ENCODE data around the gene CCDC88B.

Gene CCDC88B

DNA sequence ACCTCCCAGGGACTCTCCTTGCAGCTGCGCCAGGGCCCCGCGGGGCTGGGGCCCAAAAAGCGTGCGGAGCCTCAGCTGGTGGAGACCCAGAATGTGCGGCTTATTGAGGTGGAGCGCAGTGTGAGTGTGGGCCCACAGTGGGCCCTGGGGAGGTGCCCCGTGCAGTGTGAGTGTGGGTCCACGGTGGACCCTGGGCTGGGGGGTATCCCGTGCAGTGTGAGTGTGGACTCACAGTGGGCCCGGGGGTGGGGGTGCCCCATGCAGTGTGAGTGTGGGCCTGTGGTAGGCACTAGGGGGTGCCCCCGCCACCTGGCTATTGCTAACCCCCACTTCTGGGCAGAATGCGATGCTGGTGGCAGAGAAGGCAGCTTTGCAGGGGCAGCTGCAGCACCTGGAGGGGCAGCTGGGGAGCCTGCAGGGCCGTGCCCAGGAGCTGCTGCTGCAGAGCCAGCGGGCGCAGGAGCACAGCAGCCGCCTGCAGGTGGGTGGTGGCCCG lies 11.2 kb downstream of the CCDC88B start:
- no peak for DNase-seq
- 96% methylated on average over 16 of the region's 18 CpGs for WGBS (ENCODE audit: insufficient coverage)
- Histone ChIP-seq H3K36me3 (ENCODE audit: control insufficient read depth in 4 of 4, insufficient read depth in 4 of 4, low read length in 3 of 4) (no peaks in the 10 kb centered on the region), H3K27me3 (replicated peaks in 2 of 5; ENCODE audit: control insufficient read depth in 4 of 5, insufficient read depth in 5 of 5, low read length in 4 of 5) (no peaks in the 10 kb centered on the region), H3K4me1 (ENCODE audit: control extremely low read depth in 1 of 4, control insufficient read depth in 4 of 4, insufficient read depth in 4 of 4, low read length in 3 of 4) (peaks cover 0 to 26% (median 12%) of the 10 kb centered on the region in 4 experiments), H3K9me3 (ENCODE audit: control extremely low read depth in 1 of 5, control insufficient read depth in 4 of 5, insufficient read depth in 2 of 5, low read depth in 1 of 5, low read length in 4 of 5) (no peaks in the 10 kb centered on the region), H3K4me3 (ENCODE audit: control insufficient read depth in 1 of 7, extremely low read depth in 1 of 7, insufficient read depth in 4 of 7, low read depth in 2 of 7, low read length in 6 of 7) (no peak overlapping the region), H3K27ac (ENCODE audit: insufficient read depth in 1 of 2, low read depth in 1 of 2, low read length in 2 of 2, poor library complexity in 1 of 2, severe bottlenecking in 2 of 2) (no peak overlapping the region)
- POLR2A ChIA-PET = interaction anchor here (0.6 kb wide), 1 partner anchor 11 kb away, joined by 4 read pairs; the partner anchor contains the start of gene CCDC88B
- CTCF ChIA-PET = interaction anchor here (1.1 to 10.8 kb wide), 4 partner anchors 6 to 42 kb away, joined by 3 to 154 read pairs (median 70); partner anchors contain the start of genes CCDC88B, PRDX5 and TRMT112

DNA sequence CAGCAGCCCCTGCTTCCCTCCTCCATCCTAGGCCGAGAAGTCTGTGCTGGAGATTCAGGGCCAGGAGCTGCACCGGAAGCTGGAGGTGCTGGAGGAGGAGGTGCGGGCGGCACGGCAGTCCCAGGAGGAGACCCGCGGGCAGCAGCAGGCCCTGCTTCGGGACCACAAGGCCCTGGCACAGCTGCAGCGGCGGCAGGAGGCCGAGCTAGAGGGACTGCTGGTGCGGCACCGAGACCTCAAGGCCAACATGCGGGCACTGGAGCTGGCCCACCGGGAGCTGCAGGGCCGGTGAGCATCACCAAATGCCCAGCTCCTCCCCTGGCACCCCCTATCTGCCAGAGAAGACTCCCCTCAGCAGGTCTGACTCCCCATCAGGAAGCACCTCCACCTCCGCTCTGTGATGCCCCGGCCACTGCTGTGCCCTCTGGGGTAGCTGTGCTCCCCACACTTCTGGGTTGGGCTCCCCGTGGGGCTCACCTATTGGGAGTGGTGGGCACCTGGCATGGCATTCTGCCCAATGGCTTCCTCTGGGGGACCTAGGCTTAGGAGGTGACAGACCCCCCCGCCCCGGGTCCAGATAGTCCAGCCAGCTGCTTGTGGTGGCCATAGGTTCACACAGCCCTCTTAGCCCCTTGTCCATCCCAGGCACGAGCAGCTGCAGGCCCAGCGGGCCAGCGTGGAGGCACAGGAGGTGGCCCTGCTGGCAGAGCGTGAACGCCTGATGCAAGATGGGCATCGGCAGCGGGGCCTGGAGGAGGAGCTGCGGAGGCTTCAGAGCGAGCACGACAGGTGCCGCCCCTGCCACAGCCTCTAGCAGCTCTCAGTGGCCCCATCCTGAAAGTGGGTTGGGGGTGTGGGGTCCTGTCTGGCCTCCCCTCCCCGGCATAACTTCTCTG lies 12.3 kb downstream of the CCDC88B start:
- POLR2A ChIA-PET = no interaction called here
- 94% methylated on average over 30 of the region's 33 CpGs for WGBS (ENCODE audit: insufficient coverage)
- no peaks in the 10 kb centered on the region for H3K9me3 ChIP-seq (ENCODE audit: control extremely low read depth in 1 of 5, control insufficient read depth in 4 of 5, insufficient read depth in 2 of 5, low read depth in 1 of 5, low read length in 4 of 5)
- H3K27ac ChIP-seq (ENCODE audit: insufficient read depth in 1 of 2, low read depth in 1 of 2, low read length in 2 of 2, poor library complexity in 1 of 2, severe bottlenecking in 2 of 2) = no peak overlapping the region
- H3K36me3 ChIP-seq (ENCODE audit: control insufficient read depth in 4 of 4, insufficient read depth in 4 of 4, low read length in 3 of 4) = no peaks in the 10 kb centered on the region
- peaks cover 0 to 33% (median 10%) of the 10 kb centered on the region in 4 experiments for H3K4me1 ChIP-seq (ENCODE audit: control extremely low read depth in 1 of 4, control insufficient read depth in 4 of 4, insufficient read depth in 4 of 4, low read length in 3 of 4)
- no peak for DNase-seq
- no peaks in the 10 kb centered on the region for H3K27me3 ChIP-seq (replicated peaks in 2 of 5; ENCODE audit: control insufficient read depth in 4 of 5, insufficient read depth in 5 of 5, low read length in 4 of 5)
- CTCF ChIA-PET = interaction anchor here (0.7 to 10.8 kb wide), 13 partner anchors 7 to 339 kb away, joined by 3 to 154 read pairs (median 4); partner anchors contain the start of genes CCDC88B, PPP1R14B, PRDX5 and TRMT112
- H3K4me3 ChIP-seq (ENCODE audit: control insufficient read depth in 1 of 7, extremely low read depth in 1 of 7, insufficient read depth in 4 of 7, low read depth in 2 of 7, low read length in 6 of 7) = no peak overlapping the region

- 96% methylated on average over 33 of the region's 34 CpGs for WGBS (ENCODE audit: insufficient coverage)
- Histone ChIP-seq H3K27me3 (replicated peaks in 2 of 5; ENCODE audit: control insufficient read depth in 4 of 5, insufficient read depth in 5 of 5, low read length in 4 of 5) (no peaks in the 10 kb centered on the region), H3K9me3 (ENCODE audit: control extremely low read depth in 1 of 5, control insufficient read depth in 4 of 5, insufficient read depth in 2 of 5, low read depth in 1 of 5, low read length in 4 of 5) (no peaks in the 10 kb centered on the region), H3K4me3 (ENCODE audit: control insufficient read depth in 1 of 7, extremely low read depth in 1 of 7, insufficient read depth in 4 of 7, low read depth in 2 of 7, low read length in 6 of 7) (no peak overlapping the region), H3K27ac (ENCODE audit: insufficient read depth in 1 of 2, low read depth in 1 of 2, low read length in 2 of 2, poor library complexity in 1 of 2, severe bottlenecking in 2 of 2) (no peak overlapping the region), H3K36me3 (ENCODE audit: control insufficient read depth in 4 of 4, insufficient read depth in 4 of 4, low read length in 3 of 4) (no peaks in the 10 kb centered on the region), H3K4me1 (ENCODE audit: control extremely low read depth in 1 of 4, control insufficient read depth in 4 of 4, insufficient read depth in 4 of 4, low read length in 3 of 4) (peaks cover 0 to 38% (median 18%) of the 10 kb centered on the region in 4 experiments)
- ChIA-PET CTCF (interaction anchor here (0.7 to 10.8 kb wide), 13 partner anchors 8 to 338 kb away, joined by 3 to 154 read pairs (median 4); partner anchors contain the start of genes CCDC88B, PPP1R14B, PRDX5 and TRMT112), POLR2A (no interaction called here)
- DNase-seq = no peak
Observed at GRCh38 chr11:64352995-64353714, 13.2 kb downstream of the CCDC88B start.

- Histone ChIP-seq H3K27ac (ENCODE audit: insufficient read depth in 1 of 2, low read depth in 1 of 2, low read length in 2 of 2, poor library complexity in 1 of 2, severe bottlenecking in 2 of 2) (no peak overlapping the region), H3K27me3 (replicated peaks in 2 of 5; ENCODE audit: control insufficient read depth in 4 of 5, insufficient read depth in 5 of 5, low read length in 4 of 5) (no peaks in the 10 kb centered on the region), H3K36me3 (ENCODE audit: control insufficient read depth in 4 of 4, insufficient read depth in 4 of 4, low read length in 3 of 4) (no peaks in the 10 kb centered on the region), H3K4me3 (ENCODE audit: control insufficient read depth in 1 of 7, extremely low read depth in 1 of 7, insufficient read depth in 4 of 7, low read depth in 2 of 7, low read length in 6 of 7) (no peak overlapping the region), H3K4me1 (ENCODE audit: control extremely low read depth in 1 of 4, control insufficient read depth in 4 of 4, insufficient read depth in 4 of 4, low read length in 3 of 4) (peaks cover 0 to 43% (median 26%) of the 10 kb centered on the region in 4 experiments), H3K9me3 (ENCODE audit: control extremely low read depth in 1 of 5, control insufficient read depth in 4 of 5, insufficient read depth in 2 of 5, low read depth in 1 of 5, low read length in 4 of 5) (no peaks in the 10 kb centered on the region)
- ChIA-PET CTCF (interaction anchor here (1.0 to 10.8 kb wide), 11 partner anchors 9 to 409 kb away, joined by 3 to 154 read pairs (median 5); partner anchors contain the start of genes CCDC88B, PRDX5 and TRMT112), POLR2A (interaction anchor here (1.6 kb wide), 1 partner anchor 36 kb away, joined by 11 read pairs; the partner anchor contains the start of genes PRDX5 and TRMT112)
- no peak for DNase-seq
- WGBS (ENCODE audit: insufficient coverage) = 91% methylated on average over 13 of the region's 20 CpGs
Observed at GRCh38 chr11:64353715-64354506, 13.9 kb downstream of the CCDC88B start.

DNA sequence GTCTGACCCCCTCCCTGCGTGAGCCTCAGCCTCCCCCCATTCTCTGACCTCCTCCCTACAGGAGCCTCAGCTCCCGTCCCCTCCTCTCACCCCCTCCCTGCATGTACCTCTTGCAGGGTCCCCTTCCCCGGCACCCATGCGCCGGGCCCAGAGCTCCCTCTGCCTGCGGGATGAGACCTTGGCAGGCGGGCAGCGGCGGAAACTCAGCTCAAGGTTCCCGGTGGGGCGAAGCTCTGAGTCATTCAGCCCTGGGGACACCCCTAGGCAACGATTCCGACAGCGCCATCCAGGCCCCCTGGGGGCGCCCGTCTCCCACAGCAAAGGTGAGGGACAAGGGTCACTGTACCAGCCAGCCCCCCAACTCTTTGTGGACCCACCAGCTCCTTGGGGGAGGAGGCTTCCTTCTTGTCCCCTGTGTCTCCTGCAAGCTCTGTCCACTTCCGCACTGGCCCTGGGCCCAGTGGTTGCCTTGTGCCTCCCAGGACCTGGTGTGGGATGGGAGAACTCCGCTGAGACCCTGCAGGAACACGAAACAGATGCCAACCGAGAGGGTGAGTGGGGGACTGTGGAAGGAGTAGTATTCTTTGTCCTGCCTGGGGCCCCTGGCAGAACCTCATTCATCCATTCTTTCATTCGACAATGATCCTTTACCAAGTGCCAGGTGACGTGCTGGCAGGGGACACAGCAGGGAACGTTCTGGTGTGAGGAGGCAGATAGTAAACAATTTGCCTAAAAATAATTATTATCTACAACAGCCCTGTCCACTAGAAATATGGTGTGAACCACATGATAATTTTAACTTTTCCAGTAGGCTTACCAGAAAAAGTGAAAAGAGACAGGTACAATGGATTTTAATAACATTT lies 15.3 kb downstream of the CCDC88B start:
- CTCF ChIA-PET = interaction anchor here (0.6 to 10.8 kb wide), 32 partner anchors 8 to 469 kb away, joined by 3 to 154 read pairs (median 4); partner anchors contain the start of genes CCDC88B, ESRRA, FERMT3 and PRDX5

More for the DNA sequence above, 15.3 kb downstream of the CCDC88B start:
- H3K27ac ChIP-seq (ENCODE audit: insufficient read depth in 1 of 2, low read depth in 1 of 2, low read length in 2 of 2, poor library complexity in 1 of 2, severe bottlenecking in 2 of 2) = peak overlapping the region in 1 of 2 experiments; percentile 32
- H3K4me1 ChIP-seq (ENCODE audit: control extremely low read depth in 1 of 4, control insufficient read depth in 4 of 4, insufficient read depth in 4 of 4, low read length in 3 of 4) = peaks cover 2 to 55% (median 39%) of the 10 kb centered on the region in 4 experiments
- H3K4me3 ChIP-seq (ENCODE audit: control insufficient read depth in 1 of 7, extremely low read depth in 1 of 7, insufficient read depth in 4 of 7, low read depth in 2 of 7, low read length in 6 of 7) = peak overlapping the region in 4 of 7 experiments; percentile 0 to 61 (median 25)
- H3K27me3 ChIP-seq (replicated peaks in 2 of 5; ENCODE audit: control insufficient read depth in 4 of 5, insufficient read depth in 5 of 5, low read length in 4 of 5) = no peaks in the 10 kb centered on the region
- H3K9me3 ChIP-seq (ENCODE audit: control extremely low read depth in 1 of 5, control insufficient read depth in 4 of 5, insufficient read depth in 2 of 5, low read depth in 1 of 5, low read length in 4 of 5) = no peaks in the 10 kb centered on the region
- no peaks in the 10 kb centered on the region for H3K36me3 ChIP-seq (ENCODE audit: control insufficient read depth in 4 of 4, insufficient read depth in 4 of 4, low read length in 3 of 4)
- 15% methylated on average over 15 of the region's 23 CpGs for WGBS (ENCODE audit: insufficient coverage)
- DNase-seq = peak; percentile 89 to 90 (median 89)
- POLR2A ChIA-PET = interaction anchor here (0.9 to 1.6 kb wide), 4 partner anchors 13 to 46 kb away, joined by 3 to 11 read pairs (median 4); partner anchors contain the start of genes PRDX5 and TRMT112
